HEK293T (cell line): ENCODE data around the gene CA5A.

Source experiments
- CTCF ChIA-PET: fragments of 350-600 bp; formaldehyde crosslinking; extraction: SDS; loops from one replicate; lab custom pipeline; 2021; ENCODE audit warnings: antibody characterized with exemption, inconsistent platforms; lab: Yijun Ruan, JAX
- POLR2A ChIA-PET: fragments of 350-600 bp; formaldehyde crosslinking; extraction: SDS; loops from one replicate; lab custom pipeline; 2020; ENCODE audit warnings: antibody characterized with exemption, inconsistent platforms; lab: Yijun Ruan, JAX
- DNase-seq: peaks from one replicate; pipeline ENCODE4 v3.0.0; 2012; ENCODE audit warnings: mixed read lengths; ENCODE audit errors: extremely low spot score
- ARNT ChIP-seq: fragments of 450-650 bp; IDR thresholded peaks from 2 replicates; pipeline ENCODE4 v1.6.1; 2017; ENCODE audit warnings: mild to moderate bottlenecking
- BHLHE40 ChIP-seq: fragments of 450-650 bp; IDR thresholded peaks from 2 replicates; pipeline ENCODE4 v1.6.1; 2016; ENCODE audit warnings: mild to moderate bottlenecking, moderate library complexity, borderline replicate concordance
- CTBP1 ChIP-seq: fragments of 450-650 bp; IDR thresholded peaks from 2 replicates; pipeline ENCODE4 v1.6.1; 2016; ENCODE audit warnings: borderline replicate concordance
- ELF4 ChIP-seq: fragments of 450-650 bp; IDR thresholded peaks from 2 replicates; pipeline ENCODE4 v1.6.1; 2017; ENCODE audit warnings: antibody characterized with exemption
- FOXA1 ChIP-seq: fragments of 450-650 bp; IDR thresholded peaks from 2 replicates; pipeline ENCODE4 v1.6.1; 2016; ENCODE audit warnings: mild to moderate bottlenecking
- FOXK2 ChIP-seq: fragments of 450-650 bp; IDR thresholded peaks from 2 replicates; pipeline ENCODE4 v1.6.1; 2016; ENCODE audit warnings: mild to moderate bottlenecking
- FOXM1 ChIP-seq: fragments of 450-650 bp; IDR thresholded peaks from 2 replicates; pipeline ENCODE4 v1.6.1; 2017; ENCODE audit warnings: mild to moderate bottlenecking, borderline replicate concordance
- HDGF ChIP-seq: fragments of 450-650 bp; IDR thresholded peaks from 2 replicates; pipeline ENCODE4 v1.6.1; 2017; ENCODE audit warnings: antibody characterized with exemption, borderline replicate concordance
- L3MBTL2 ChIP-seq: fragments of 450-650 bp; conservative IDR thresholded peaks from 2 replicates; pipeline ENCODE4 v1.6.1; 2016; ENCODE audit warnings: mild to moderate bottlenecking
- LEF1 ChIP-seq: fragments of 450-650 bp; IDR thresholded peaks from 2 replicates; pipeline ENCODE4 v1.6.1; 2017; ENCODE audit warnings: mild to moderate bottlenecking, borderline replicate concordance
- NFRKB ChIP-seq: fragments of 450-650 bp; IDR thresholded peaks from 2 replicates; pipeline ENCODE4 v1.6.1; 2016; ENCODE audit warnings: mild to moderate bottlenecking, moderate library complexity
- PKNOX1 ChIP-seq: fragments of 450-650 bp; IDR thresholded peaks from 2 replicates; pipeline ENCODE4 v1.6.1; 2016
- SP1 ChIP-seq: fragments of 450-650 bp; IDR thresholded peaks from 2 replicates; pipeline ENCODE4 v1.6.1; 2017
- SUZ12 ChIP-seq: fragments of 450-650 bp; IDR thresholded peaks from 2 replicates; pipeline ENCODE4 v1.6.1; 2016; ENCODE audit warnings: mild to moderate bottlenecking
- TARDBP ChIP-seq: fragments of 450-650 bp; IDR thresholded peaks from 2 replicates; pipeline ENCODE4 v1.6.1; 2016
- ZNF384 ChIP-seq: fragments of 450-650 bp; IDR thresholded peaks from 2 replicates; pipeline ENCODE4 v1.6.1; 2016

The CA5A gene

GRCh38 chr16:87957296-87958094 lies 21.2 kb upstream of the CA5A start:
- POLR2A ChIA-PET = interaction anchor here (1.5 kb wide), 1 partner anchor 11 kb away, joined by 5 read pairs; no protein-coding TSS in a partner anchor
- no peak for DNase-seq
- CTCF ChIA-PET = no interaction called here
- TF ChIP-seq ARNT (no peak), FOXM1 (no peak), NFRKB (no peak), SP1 (no peak), TARDBP (no peak)

GRCh38 chr16:87956365-87957231 lies 20.3 kb upstream of the CA5A start:
- ChIA-PET CTCF (no interaction called here), POLR2A (interaction anchor here (0.9 to 1.5 kb wide), 2 partner anchors 11 to 12 kb away, joined by 3 to 5 read pairs; no protein-coding TSS in a partner anchor)
- TF ChIP-seq PKNOX1 = no peak
- TF ChIP-seq FOXM1 = no peak
- TF ChIP-seq NFRKB = no peak
- TF ChIP-seq TARDBP = no peak
- TF ChIP-seq SUZ12 = no peak
- TF ChIP-seq CTBP1 = no peak
- no peak for TF ChIP-seq HDGF
- no peak for TF ChIP-seq ARNT
- no peak for TF ChIP-seq FOXA1
- TF ChIP-seq BHLHE40 = no peak
- TF ChIP-seq ZNF384 = no peak
- TF ChIP-seq FOXK2 = no peak
- TF ChIP-seq L3MBTL2 = no peak
- TF ChIP-seq LEF1 = no peak
- TF ChIP-seq SP1 = no peak
- TF ChIP-seq ELF4 = no peak
- DNase-seq = no peak

- POLR2A ChIA-PET = interaction anchor here (0.9 to 1.5 kb wide), 2 partner anchors 11 to 13 kb away, joined by 3 to 5 read pairs; no protein-coding TSS in a partner anchor
- CTCF ChIA-PET = no interaction called here
- TF ChIP-seq FOXM1 = no peak
- peak; percentile 36; the same call in 1 of the 2 replicates for TF ChIP-seq PKNOX1
- TF ChIP-seq L3MBTL2 = no peak
- no peak for TF ChIP-seq LEF1
- TF ChIP-seq TARDBP = no peak
- no peak for DNase-seq
Observed at GRCh38 chr16:87956098-87956364, 19.7 kb upstream of the CA5A start.

GRCh38 chr16:87955302-87956097 lies 19.2 kb upstream of the CA5A start:
- TF ChIP-seq SUZ12 (no peak), PKNOX1 (no peak), FOXK2 (no peak), ARNT (no peak), HDGF (no peak), L3MBTL2 (no peak), FOXA1 (no peak), NFRKB (no peak), BHLHE40 (no peak), SP1 (no peak), LEF1 (no peak), TARDBP (no peak), FOXM1 (no peak)
- ChIA-PET CTCF (no interaction called here), POLR2A (interaction anchor here (1.5 kb wide), 1 partner anchor 13 kb away, joined by 5 read pairs; no protein-coding TSS in a partner anchor)
- no peak for DNase-seq

- no peak for DNase-seq
- CTCF ChIA-PET = no interaction called here
- POLR2A ChIA-PET = no interaction called here
- TF ChIP-seq LEF1 = no peak
- no peak for TF ChIP-seq BHLHE40
- TF ChIP-seq PKNOX1 = no peak
- no peak for TF ChIP-seq NFRKB
- TF ChIP-seq FOXK2 = no peak
- TF ChIP-seq FOXM1 = no peak
- no peak for TF ChIP-seq ZNF384
- no peak for TF ChIP-seq ELF4
- no peak for TF ChIP-seq TARDBP
- no peak for TF ChIP-seq FOXA1
- no peak for TF ChIP-seq CTBP1
- TF ChIP-seq SUZ12 = no peak
- TF ChIP-seq HDGF = no peak
- no peak for TF ChIP-seq ARNT
- TF ChIP-seq L3MBTL2 = no peak
- no peak for TF ChIP-seq SP1
Observed at GRCh38 chr16:87954826-87955225, 18.5 kb upstream of the CA5A start.
